ENCODE measurements around the gene ADAMTS16. TPM values are rescaled to one million over a fixed set of nuclear protein-coding genes. Genes with fewer than 3 reads are reported as not detected.

ADAMTS16 gene
- polyA plus RNA-seq, 3 donors, result not detected

- no peaks in the 10 kb centered on the region for H3K4me1 ChIP-seq (ENCODE audit: control insufficient read depth in 1 of 2, insufficient read depth in 2 of 2, low read length in 2 of 2)
- H3K4me2 ChIP-seq (replicated peaks; ENCODE audit: extremely low read depth, low read length, poor library complexity, severe bottlenecking), result no peak overlapping the region
- TF ChIP-seq CTCF (IDR thresholded peaks at IDR 0.05), result no peak
- H3K27ac ChIP-seq (ENCODE audit: low read depth in 1 of 2, low read length in 2 of 2), result no peak overlapping the region
- peaks cover 5 to 6% (median 6%) of the 10 kb centered on the region in 3 donors for H3K27me3 Mint-ChIP-seq (ENCODE audit: low read depth in 3 of 3)
- H3K4me3 Mint-ChIP-seq, result no peak overlapping the region
- no peak for DNase-seq
- H3K79me2 ChIP-seq (ENCODE audit: insufficient read depth, low read length), result no peaks in the 10 kb centered on the region
- intact Hi-C loops (cut with micrococcal nuclease), result no loop called here
- H3K9me3 Mint-ChIP-seq, result peaks cover 2 to 14% (median 7%) of the 10 kb centered on the region in 7 donors
- 60% methylated on average over 1 of the region's 4 CpGs for WGBS (ENCODE audit: insufficient coverage)
- H3K36me3 ChIP-seq (replicated peaks in 1 of 2; ENCODE audit: control insufficient read depth in 1 of 2, insufficient read depth in 2 of 2, low read length in 2 of 2), result no peaks in the 10 kb centered on the region
- H3K4me1 Mint-ChIP-seq, result no peaks in the 10 kb centered on the region
- no peak overlapping the region for H3K27ac Mint-ChIP-seq
- no peaks in the 10 kb centered on the region for H4K20me1 ChIP-seq (ENCODE audit: insufficient read depth, low read length)
- no peak overlapping the region for H2AFZ ChIP-seq (ENCODE audit: insufficient read depth, low read depth, low read length, poor library complexity, severe bottlenecking)
- no peak overlapping the region for H3K4me3 ChIP-seq (replicated peaks in 1 of 3; ENCODE audit: low read depth in 2 of 3, low read length in 3 of 3)
- H3K9ac ChIP-seq (ENCODE audit: insufficient read depth, low read length, poor library complexity, severe bottlenecking), result no peak overlapping the region
- no peaks in the 10 kb centered on the region for H3K36me3 Mint-ChIP-seq
- no peaks in the 10 kb centered on the region for H3K27me3 ChIP-seq (ENCODE audit: control insufficient read depth in 2 of 2, insufficient read depth in 2 of 2, low read length in 2 of 2)
- peaks cover 5 to 11% of the 10 kb centered on the region in 2 donors for H3K9me3 ChIP-seq (replicated peaks in 1 of 2; ENCODE audit: control insufficient read depth in 1 of 2, insufficient read depth in 1 of 2, low read length in 2 of 2)
These were observed 38.0 kb downstream of the ADAMTS16 start for GRCh38 chr5:5178136-5178535.

GRCh38 chr5:5178580-5178979, 38.5 kb downstream of the ADAMTS16 start:
- peaks cover 5 to 11% of the 10 kb centered on the region in 2 donors for H3K9me3 ChIP-seq (replicated peaks in 1 of 2; ENCODE audit: control insufficient read depth in 1 of 2, insufficient read depth in 1 of 2, low read length in 2 of 2)
- no peak overlapping the region for H3K9ac ChIP-seq (ENCODE audit: insufficient read depth, low read length, poor library complexity, severe bottlenecking)
- H3K36me3 Mint-ChIP-seq, result no peaks in the 10 kb centered on the region
- H3K4me3 ChIP-seq (replicated peaks in 1 of 3; ENCODE audit: low read depth in 2 of 3, low read length in 3 of 3), result no peak overlapping the region
- H3K27ac Mint-ChIP-seq, result no peak overlapping the region
- no peak overlapping the region for H3K4me3 Mint-ChIP-seq
- intact Hi-C loops (cut with micrococcal nuclease), result no loop called here
- no peaks in the 10 kb centered on the region for H3K4me1 Mint-ChIP-seq
- DNase-seq, result no peak
- no peaks in the 10 kb centered on the region for H3K36me3 ChIP-seq (replicated peaks in 1 of 2; ENCODE audit: control insufficient read depth in 1 of 2, insufficient read depth in 2 of 2, low read length in 2 of 2)
- TF ChIP-seq CTCF (IDR thresholded peaks at IDR 0.05), result no peak
- H3K4me2 ChIP-seq (replicated peaks; ENCODE audit: extremely low read depth, low read length, poor library complexity, severe bottlenecking), result no peak overlapping the region
- H2AFZ ChIP-seq (ENCODE audit: insufficient read depth, low read depth, low read length, poor library complexity, severe bottlenecking), result no peak overlapping the region
- peaks cover 5 to 7% (median 6%) of the 10 kb centered on the region in 3 donors for H3K27me3 Mint-ChIP-seq (ENCODE audit: low read depth in 3 of 3)
- 82% methylated on average over 2 of the region's 2 CpGs for WGBS (ENCODE audit: insufficient coverage)
- H3K79me2 ChIP-seq (ENCODE audit: insufficient read depth, low read length), result no peaks in the 10 kb centered on the region
- no peak overlapping the region for H3K27ac ChIP-seq (ENCODE audit: low read depth in 1 of 2, low read length in 2 of 2)
- no peaks in the 10 kb centered on the region for H3K4me1 ChIP-seq (ENCODE audit: control insufficient read depth in 1 of 2, insufficient read depth in 2 of 2, low read length in 2 of 2)
- no peaks in the 10 kb centered on the region for H4K20me1 ChIP-seq (ENCODE audit: insufficient read depth, low read length)
- peaks cover 2 to 14% (median 5%) of the 10 kb centered on the region in 7 donors for H3K9me3 Mint-ChIP-seq
- H3K27me3 ChIP-seq (ENCODE audit: control insufficient read depth in 2 of 2, insufficient read depth in 2 of 2, low read length in 2 of 2), result no peaks in the 10 kb centered on the region
